HG02798 (cell line): ENCODE results near the gene MAB21L4.

Source experiments
- ATAC-seq: cut with Tn5 transposase; IDR thresholded peaks from one replicate; pipeline ENCODE4 v1.9.1; 2021; ENCODE audit warnings: mild to moderate bottlenecking; ENCODE audit not compliant: unreplicated experiment, poor library complexity

MAB21L4 gene

GRCh38 chr2:240898108-240898730 is 2.3 kb upstream of the MAB21L4 start:
- no peak for ATAC-seq

- ATAC-seq, result no peak
Measured at GRCh38 chr2:240896871-240897692, 1.1 kb upstream of the MAB21L4 start.

- ATAC-seq, result no peak
Measured at GRCh38 chr2:240896394-240896793, 438 bp upstream of the MAB21L4 start.

- ATAC-seq, result no peak
Measured at GRCh38 chr2:240894836-240895558, 959 bp downstream of the MAB21L4 start.

- no peak for ATAC-seq
Measured at GRCh38 chr2:240894006-240894405, 1.9 kb downstream of the MAB21L4 start.

GRCh38 chr2:240893363-240893844 is 2.6 kb downstream of the MAB21L4 start:
- ATAC-seq, result no peak

- ATAC-seq, result no peak
Measured at GRCh38 chr2:240892925-240893324, 3.0 kb downstream of the MAB21L4 start.

- no peak for ATAC-seq
Measured at GRCh38 chr2:240892356-240892755, 3.6 kb downstream of the MAB21L4 start.

- no peak for ATAC-seq
Measured at GRCh38 chr2:240891492-240892340, 4.2 kb downstream of the MAB21L4 start.

GRCh38 chr2:240890691-240891090 is 5.3 kb downstream of the MAB21L4 start:
- ATAC-seq, result no peak

GRCh38 chr2:240889601-240890560 is 6.1 kb downstream of the MAB21L4 start:
- ATAC-seq, result no peak

- ATAC-seq, result no peak
Measured at GRCh38 chr2:240888890-240889573, 6.9 kb downstream of the MAB21L4 start.

- ATAC-seq, result no peak
Measured at GRCh38 chr2:240888130-240888889, 7.6 kb downstream of the MAB21L4 start.

- no peak for ATAC-seq
Measured at GRCh38 chr2:240887631-240888030, 8.3 kb downstream of the MAB21L4 start.

- ATAC-seq, result no peak
Measured at GRCh38 chr2:240886678-240887609, 9.0 kb downstream of the MAB21L4 start.

GRCh38 chr2:240886023-240886565 is 9.9 kb downstream of the MAB21L4 start:
- ATAC-seq, result no peak
